Measurements from ENCODE around the gene PLEKHA4. TPM values are rescaled to one million over a fixed set of nuclear protein-coding genes. Genes with fewer than 3 reads are reported as not detected.
"Not testable (repeated sequence)": the region's sequence is repeated elsewhere in the genome, so short reads cannot be mapped to it uniquely, and the experiment has no call there.

The PLEKHA4 gene
- total RNA-seq, 2 donors from 2014 or later = 6.6 to 7.0 TPM

DNA sequence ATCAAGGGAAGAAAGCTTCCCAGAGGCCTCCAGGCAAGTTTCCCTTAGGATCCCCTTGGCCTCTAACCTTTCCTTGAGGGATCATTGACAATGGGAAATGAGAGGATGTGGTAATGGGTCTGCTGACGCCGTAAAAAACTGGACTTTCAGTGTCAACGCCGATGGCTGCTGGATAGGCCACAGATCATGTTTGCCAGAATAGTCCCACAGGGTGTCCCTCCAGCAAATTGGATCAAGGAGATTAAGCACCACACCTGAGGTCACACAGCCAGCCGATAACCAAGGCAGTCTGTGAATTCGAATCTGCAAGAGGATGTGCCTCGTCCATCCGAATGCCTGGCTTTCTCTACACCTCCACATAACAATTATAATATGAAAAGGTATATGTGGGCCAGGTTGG is 75.1 kb downstream of the PLEKHA4 start:
- H3K4me3 ChIP-seq (ENCODE audit: low read length) = no peak overlapping the region
- DNase-seq = no peak
- peaks cover 6% of the 10 kb centered on the region for H3K4me1 Mint-ChIP-seq
- H3K9ac ChIP-seq (ENCODE audit: extremely low read depth, low read length, poor library complexity, severe bottlenecking) = no peak overlapping the region
- H3K27ac ChIP-seq (ENCODE audit: low read depth, low read length) = no peak overlapping the region
- no peaks in the 10 kb centered on the region for H3K36me3 ChIP-seq (ENCODE audit: control insufficient read depth, insufficient read depth, low read length)
- H3K27ac Mint-ChIP-seq = no peak overlapping the region
- TF ChIP-seq, protein P1, sequence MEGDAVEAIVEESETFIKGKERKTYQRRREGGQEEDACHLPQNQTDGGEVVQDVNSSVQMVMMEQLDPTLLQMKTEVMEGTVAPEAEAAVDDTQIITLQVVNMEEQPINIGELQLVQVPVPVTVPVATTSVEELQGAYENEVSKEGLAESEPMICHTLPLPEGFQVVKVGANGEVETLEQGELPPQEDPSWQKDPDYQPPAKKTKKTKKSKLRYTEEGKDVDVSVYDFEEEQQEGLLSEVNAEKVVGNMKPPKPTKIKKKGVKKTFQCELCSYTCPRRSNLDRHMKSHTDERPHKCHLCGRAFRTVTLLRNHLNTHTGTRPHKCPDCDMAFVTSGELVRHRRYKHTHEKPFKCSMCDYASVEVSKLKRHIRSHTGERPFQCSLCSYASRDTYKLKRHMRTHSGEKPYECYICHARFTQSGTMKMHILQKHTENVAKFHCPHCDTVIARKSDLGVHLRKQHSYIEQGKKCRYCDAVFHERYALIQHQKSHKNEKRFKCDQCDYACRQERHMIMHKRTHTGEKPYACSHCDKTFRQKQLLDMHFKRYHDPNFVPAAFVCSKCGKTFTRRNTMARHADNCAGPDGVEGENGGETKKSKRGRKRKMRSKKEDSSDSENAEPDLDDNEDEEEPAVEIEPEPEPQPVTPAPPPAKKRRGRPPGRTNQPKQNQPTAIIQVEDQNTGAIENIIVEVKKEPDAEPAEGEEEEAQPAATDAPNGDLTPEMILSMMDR (conservative IDR thresholded peaks at IDR 0.05) = no peak
- H3K4me1 ChIP-seq (ENCODE audit: control insufficient read depth, insufficient read depth, low read length) = peaks cover 4% of the 10 kb centered on the region
- no peaks in the 10 kb centered on the region for H3K9me3 Mint-ChIP-seq
- peaks cover 3% of the 10 kb centered on the region for H3K36me3 Mint-ChIP-seq (ENCODE audit: low read depth)
- H3K4me3 Mint-ChIP-seq = no peak overlapping the region
- H3K9me3 ChIP-seq (ENCODE audit: control insufficient read depth, low read length) = no peaks in the 10 kb centered on the region
- H3K27me3 Mint-ChIP-seq (ENCODE audit: insufficient read depth) = no peaks in the 10 kb centered on the region
- 77 to 79% methylated on average over 4 to 6 of the region's 8 CpGs for WGBS, 2 experiments (ENCODE audit: insufficient coverage in 1 of 2, insufficient read length in 1 of 2)
- H3K27me3 ChIP-seq (ENCODE audit: control insufficient read depth, insufficient read depth, low read length, poor library complexity, severe bottlenecking) = no peaks in the 10 kb centered on the region

DNA sequence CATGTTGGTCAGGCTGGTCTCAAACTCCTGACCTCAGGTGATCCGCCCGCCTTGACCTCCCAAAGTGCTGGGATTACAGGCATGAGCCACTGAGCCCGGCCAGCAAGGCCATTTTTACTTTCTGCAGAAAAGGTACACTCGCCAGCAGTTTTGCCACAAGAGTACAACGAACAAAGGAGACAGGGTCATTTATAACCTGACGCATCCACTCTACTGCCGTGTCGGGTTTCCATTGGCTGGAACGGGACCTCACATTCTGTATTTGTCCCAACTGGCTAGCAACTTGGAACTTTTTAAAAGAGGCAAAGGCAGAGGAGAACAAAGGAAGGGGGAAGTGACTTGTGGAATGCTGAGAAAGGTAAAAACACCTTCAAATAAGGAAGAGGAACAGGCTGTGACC is 81.1 kb downstream of the PLEKHA4 start:
- not testable (repeated sequence) for H3K4me3 Mint-ChIP-seq; H3K36me3 Mint-ChIP-seq (ENCODE audit: low read depth); H3K9ac ChIP-seq (ENCODE audit: extremely low read depth, low read length, poor library complexity, severe bottlenecking); DNase-seq; H3K27me3 ChIP-seq (ENCODE audit: control insufficient read depth, insufficient read depth, low read length, poor library complexity, severe bottlenecking); H3K36me3 ChIP-seq (ENCODE audit: control insufficient read depth, insufficient read depth, low read length); H3K4me1 ChIP-seq (ENCODE audit: control insufficient read depth, insufficient read depth, low read length); H3K9me3 ChIP-seq (ENCODE audit: control insufficient read depth, low read length); H3K9me3 Mint-ChIP-seq; H3K4me3 ChIP-seq (ENCODE audit: low read length); H3K27ac Mint-ChIP-seq; H3K27me3 Mint-ChIP-seq (ENCODE audit: insufficient read depth); H3K27ac ChIP-seq (ENCODE audit: low read depth, low read length); H3K4me1 Mint-ChIP-seq
- 87 to 92% methylated on average over 8 to 9 of the region's 9 CpGs for WGBS, 2 experiments (ENCODE audit: insufficient coverage in 1 of 2, insufficient read length in 1 of 2)

Other genes starting within 250 kb of the PLEKHA4 start
- 1,000 to 10,000 TPM; 1,531 to 1,574 TPM for gene RPL18, start 249.4 kb downstream of the PLEKHA4 start, total RNA-seq
- 100 to 1,000 TPM in 1 of 2 donors, 10 to 100 TPM in 1; 99.5 to 114 TPM for gene SPHK2, start 249.1 kb downstream of the PLEKHA4 start, total RNA-seq
- 10 to 100 TPM in 1 of 2 donors, 1 to 10 TPM in 1; 5.3 to 13.1 TPM for gene DBP, start 231.2 kb downstream of the PLEKHA4 start, total RNA-seq
- 10 to 100 TPM; 75.0 to 82.6 TPM for gene CA11, start 222.4 kb downstream of the PLEKHA4 start, total RNA-seq
- 1 to 10 TPM; 1.2 to 1.4 TPM for gene NTN5, start 195.6 kb downstream of the PLEKHA4 start, total RNA-seq
- 10 to 100 TPM in 1 of 2 donors, 1 to 10 TPM in 1; 5.8 to 11.0 TPM for gene FUT2, start 172.6 kb downstream of the PLEKHA4 start, total RNA-seq
- 1 to 10 TPM; 1.9 to 2.3 TPM for gene MAMSTR, start 148.9 kb downstream of the PLEKHA4 start, total RNA-seq
- 1 to 10 TPM; 3.4 to 5.2 TPM for gene RASIP1, start 128.0 kb downstream of the PLEKHA4 start, total RNA-seq
- under 1 TPM; 0.22 to 0.80 TPM for gene IZUMO1, start 121.7 kb downstream of the PLEKHA4 start, total RNA-seq
- gene FUT1, start 116.0 kb downstream of the PLEKHA4 start, total RNA-seq = 1 to 10 TPM; 5.4 to 6.3 TPM
- gene FGF21, start 113.1 kb downstream of the PLEKHA4 start, total RNA-seq = not detected
- 100 to 1,000 TPM in 1 of 2 donors, 10 to 100 TPM in 1; 84.8 to 101 TPM for gene BCAT2, start 57.6 kb downstream of the PLEKHA4 start, total RNA-seq
- gene HSD17B14, start 32.1 kb downstream of the PLEKHA4 start, total RNA-seq = 10 to 100 TPM; 43.0 to 81.0 TPM
- 10 to 100 TPM; 41.5 to 45.0 TPM for gene PPP1R15A, start 3.8 kb upstream of the PLEKHA4 start, total RNA-seq
- gene TULP2, start 30.1 kb upstream of the PLEKHA4 start, total RNA-seq = 1 to 10 TPM; 1.2 to 2.1 TPM
- gene NUCB1, start 31.7 kb upstream of the PLEKHA4 start, total RNA-seq = 100 to 1,000 TPM; 177 to 222 TPM
- gene DHDH, start 65.1 kb upstream of the PLEKHA4 start, total RNA-seq = 1 to 10 TPM in 1 of 2 donors, under 1 TPM in 1; 0.44 to 2.3 TPM
- gene BAX, start 86.3 kb upstream of the PLEKHA4 start, total RNA-seq = 100 to 1,000 TPM; 172 to 184 TPM
- 1,000 to 10,000 TPM; 1,784 to 3,181 TPM for gene FTL, start 96.7 kb upstream of the PLEKHA4 start, total RNA-seq
- gene GYS1, start 124.7 kb upstream of the PLEKHA4 start, total RNA-seq = 10 to 100 TPM; 63.5 to 69.1 TPM
- 100 to 1,000 TPM; 101 to 112 TPM for gene RUVBL2, start 125.3 kb upstream of the PLEKHA4 start, total RNA-seq
- gene LHB, start 148.5 kb upstream of the PLEKHA4 start, total RNA-seq = under 1 TPM in 1 of 2 donors, not detected in 1; 0.59 TPM
- gene CGB3, start 155.7 kb upstream of the PLEKHA4 start, total RNA-seq = not detected
- gene CGB2, start 163.3 kb upstream of the PLEKHA4 start, total RNA-seq = under 1 TPM in 1 of 2 donors, not detected in 1; 0.57 TPM
- not detected for gene CGB1, start 168.3 kb upstream of the PLEKHA4 start, total RNA-seq
- gene CGB5, start 175.2 kb upstream of the PLEKHA4 start, total RNA-seq = under 1 TPM in 1 of 2 donors, not detected in 1; 0.44 TPM
- not detected for gene CGB8, start 180.5 kb upstream of the PLEKHA4 start, total RNA-seq
- 1 to 10 TPM; 1.5 to 2.9 TPM for gene CGB7, start 189.1 kb upstream of the PLEKHA4 start, total RNA-seq
- 1 to 10 TPM; 5.0 to 8.9 TPM for gene NTF4, start 196.2 kb upstream of the PLEKHA4 start, total RNA-seq
- under 1 TPM in 1 of 2 donors, not detected in 1; 0.07 TPM for gene KCNA7, start 204.1 kb upstream of the PLEKHA4 start, total RNA-seq
- gene SNRNP70, start 216.8 kb upstream of the PLEKHA4 start, total RNA-seq = 100 to 1,000 TPM; 284 to 292 TPM
- 10 to 100 TPM in 1 of 2 donors, 1 to 10 TPM in 1; 9.5 to 14.9 TPM for gene LIN7B, start 245.8 kb upstream of the PLEKHA4 start, total RNA-seq